NCI-H446 treated with DMSO at 0.1 percent for 48 hours (cell line): ENCODE data around the gene FANCC.

Experiments used
- DNase-seq: peaks from one replicate; lab custom pipeline; 2025; lab: John Stamatoyannopoulos, UW

The FANCC gene

GRCh38 chr9:95317119-95317892 is at the start of gene FANCC:
FANCC (minus strand) TSS chr9:95317709; CDS start chr9:95249291, 68,418 bp downstream.
- DNase-seq: peak; percentile 76

- no peak for DNase-seq
These were observed 49.3 kb upstream of the FANCC start for GRCh38 chr9:95366731-95367325.

GRCh38 chr9:95365766-95366165 is 48.3 kb upstream of the FANCC start:
- DNase-seq: no peak

GRCh38 chr9:95363051-95363841 is 45.7 kb upstream of the FANCC start:
- DNase-seq: no peak

GRCh38 chr9:95360866-95361265 is 43.4 kb upstream of the FANCC start:
- DNase-seq: no peak

- DNase-seq: no peak
These were observed 39.8 kb upstream of the FANCC start for GRCh38 chr9:95357316-95357715.

GRCh38 chr9:95355500-95355899 is 38.0 kb upstream of the FANCC start:
- DNase-seq: no peak

GRCh38 chr9:95351051-95351450 is 33.5 kb upstream of the FANCC start:
- DNase-seq: no peak

- no peak for DNase-seq
These were observed 32.8 kb upstream of the FANCC start for GRCh38 chr9:95350266-95350665.

GRCh38 chr9:95349091-95350038 is 31.9 kb upstream of the FANCC start:
- DNase-seq: no peak

- DNase-seq: no peak
These were observed 28.5 kb upstream of the FANCC start for GRCh38 chr9:95346021-95346420.

- no peak for DNase-seq
These were observed 27.3 kb upstream of the FANCC start for GRCh38 chr9:95344735-95345325.

GRCh38 chr9:95343725-95344287 is 26.3 kb upstream of the FANCC start:
- no peak for DNase-seq

GRCh38 chr9:95342571-95342970 is 25.1 kb upstream of the FANCC start:
- DNase-seq: no peak

- DNase-seq: no peak
These were observed 23.9 kb upstream of the FANCC start for GRCh38 chr9:95341293-95341962.

GRCh38 chr9:95338243-95338642 is 20.7 kb upstream of the FANCC start:
- no peak for DNase-seq

GRCh38 chr9:95336281-95336680 is 18.8 kb upstream of the FANCC start:
- no peak for DNase-seq

GRCh38 chr9:95333426-95333825 is 15.9 kb upstream of the FANCC start:
- no peak for DNase-seq

- no peak for DNase-seq
These were observed 15.4 kb upstream of the FANCC start for GRCh38 chr9:95332860-95333259.

GRCh38 chr9:95330720-95331404 is 13.4 kb upstream of the FANCC start:
- DNase-seq: no peak
